Measurements from ENCODE around the gene SP2. TPM values are rescaled to one million over a fixed set of nuclear protein-coding genes. Genes with fewer than 3 reads are reported as not detected.
A peak's percentile ranks its signal among the peaks of the same experiment; 100 is the strongest.

SP2 gene
- total RNA-seq, 1 donor from 2014 or later, result 13.5 TPM

GRCh38 chr17:47935961-47936360 lies 39.9 kb downstream of the SP2 start:
- H3K4me1 Mint-ChIP-seq (ENCODE audit: low read depth), result peaks cover 7% of the 10 kb centered on the region
- TF ChIP-seq, protein P1, sequence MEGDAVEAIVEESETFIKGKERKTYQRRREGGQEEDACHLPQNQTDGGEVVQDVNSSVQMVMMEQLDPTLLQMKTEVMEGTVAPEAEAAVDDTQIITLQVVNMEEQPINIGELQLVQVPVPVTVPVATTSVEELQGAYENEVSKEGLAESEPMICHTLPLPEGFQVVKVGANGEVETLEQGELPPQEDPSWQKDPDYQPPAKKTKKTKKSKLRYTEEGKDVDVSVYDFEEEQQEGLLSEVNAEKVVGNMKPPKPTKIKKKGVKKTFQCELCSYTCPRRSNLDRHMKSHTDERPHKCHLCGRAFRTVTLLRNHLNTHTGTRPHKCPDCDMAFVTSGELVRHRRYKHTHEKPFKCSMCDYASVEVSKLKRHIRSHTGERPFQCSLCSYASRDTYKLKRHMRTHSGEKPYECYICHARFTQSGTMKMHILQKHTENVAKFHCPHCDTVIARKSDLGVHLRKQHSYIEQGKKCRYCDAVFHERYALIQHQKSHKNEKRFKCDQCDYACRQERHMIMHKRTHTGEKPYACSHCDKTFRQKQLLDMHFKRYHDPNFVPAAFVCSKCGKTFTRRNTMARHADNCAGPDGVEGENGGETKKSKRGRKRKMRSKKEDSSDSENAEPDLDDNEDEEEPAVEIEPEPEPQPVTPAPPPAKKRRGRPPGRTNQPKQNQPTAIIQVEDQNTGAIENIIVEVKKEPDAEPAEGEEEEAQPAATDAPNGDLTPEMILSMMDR (IDR thresholded peaks at IDR 0.05), result no peak
- H3K27me3 Mint-ChIP-seq (ENCODE audit: low read depth), result no peaks in the 10 kb centered on the region
- DNase-seq (ENCODE audit: low spot score), result no peak
- H3K9me3 Mint-ChIP-seq (ENCODE audit: low read depth), result no peaks in the 10 kb centered on the region
- H3K36me3 Mint-ChIP-seq (ENCODE audit: low read depth), result no peaks in the 10 kb centered on the region
- H3K27ac Mint-ChIP-seq (ENCODE audit: unreplicated experiment), result no peak overlapping the region
- no peak overlapping the region for H3K4me3 Mint-ChIP-seq (ENCODE audit: unreplicated experiment)

DNA sequence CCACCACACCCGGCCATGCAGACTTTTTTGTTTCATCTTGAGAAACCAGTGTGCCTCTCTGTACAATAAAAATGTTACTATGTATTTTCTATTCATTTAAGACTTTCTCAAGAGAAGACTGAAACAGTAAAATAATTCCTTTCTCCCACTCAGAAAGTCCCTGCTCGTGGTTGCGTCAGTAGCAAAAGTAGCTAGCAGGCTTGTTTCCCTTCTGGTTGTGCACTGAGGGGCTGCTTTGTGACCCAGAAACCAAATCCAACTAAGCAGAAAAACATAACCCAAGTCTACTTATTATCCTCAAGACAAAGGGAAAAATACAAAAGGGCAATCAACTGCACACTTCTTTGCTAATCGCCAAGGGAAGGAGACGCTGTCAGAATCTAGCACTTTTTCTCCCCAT lies 41.9 kb downstream of the SP2 start:
- Mint-ChIP-seq H3K27ac (ENCODE audit: unreplicated experiment) (no peak overlapping the region), H3K36me3 (ENCODE audit: low read depth) (no peaks in the 10 kb centered on the region), H3K4me1 (ENCODE audit: low read depth) (peaks cover 19% of the 10 kb centered on the region), H3K4me3 (ENCODE audit: unreplicated experiment) (no peak overlapping the region), H3K27me3 (ENCODE audit: low read depth) (no peaks in the 10 kb centered on the region), H3K9me3 (ENCODE audit: low read depth) (no peaks in the 10 kb centered on the region)
- DNase-seq (ENCODE audit: low spot score), result no peak
- TF ChIP-seq, protein P1 (IDR thresholded peaks at IDR 0.05), result no peak

GRCh38 chr17:47941246-47942095 lies 45.4 kb downstream of the SP2 start, which contains the start of gene PNPO:
TSS of gene PNPO (plus strand) at chr17:47941571. CDS start at chr17:47941676, 105 bp downstream.
- Mint-ChIP-seq H3K4me3 (ENCODE audit: unreplicated experiment) (peak within 1 kb of the TSS; percentile 82), H3K27me3 (ENCODE audit: low read depth) (no peaks in the 10 kb centered on the region), H3K9me3 (ENCODE audit: low read depth) (no peaks in the 10 kb centered on the region), H3K27ac (ENCODE audit: unreplicated experiment) (peak within 1 kb of the TSS; percentile 87), H3K4me1 (ENCODE audit: low read depth) (peaks cover 15% of the 10 kb centered on the region), H3K36me3 (ENCODE audit: low read depth) (no peaks in the 10 kb centered on the region)
- TF ChIP-seq, protein P1 (IDR thresholded peaks at IDR 0.05), result no peak
- no peak for DNase-seq (ENCODE audit: low spot score)

- H3K36me3 Mint-ChIP-seq (ENCODE audit: low read depth), result no peaks in the 10 kb centered on the region
- H3K4me3 Mint-ChIP-seq (ENCODE audit: unreplicated experiment), result peak overlapping the region; percentile 82
- TF ChIP-seq, protein P1 (IDR thresholded peaks at IDR 0.05), result no peak
- peaks cover 15% of the 10 kb centered on the region for H3K4me1 Mint-ChIP-seq (ENCODE audit: low read depth)
- no peak for DNase-seq (ENCODE audit: low spot score)
- no peaks in the 10 kb centered on the region for H3K27me3 Mint-ChIP-seq (ENCODE audit: low read depth)
- H3K27ac Mint-ChIP-seq (ENCODE audit: unreplicated experiment), result no peak overlapping the region
- H3K9me3 Mint-ChIP-seq (ENCODE audit: low read depth), result no peaks in the 10 kb centered on the region
Observed at GRCh38 chr17:47942096-47942510, 46.1 kb downstream of the SP2 start.

- TF ChIP-seq, protein P1 (IDR thresholded peaks at IDR 0.05), result no peak
- H3K9me3 Mint-ChIP-seq (ENCODE audit: low read depth), result no peaks in the 10 kb centered on the region
- H3K27me3 Mint-ChIP-seq (ENCODE audit: low read depth), result no peaks in the 10 kb centered on the region
- no peaks in the 10 kb centered on the region for H3K36me3 Mint-ChIP-seq (ENCODE audit: low read depth)
- peak overlapping the region; percentile 82 for H3K4me3 Mint-ChIP-seq (ENCODE audit: unreplicated experiment)
- peaks cover 15% of the 10 kb centered on the region for H3K4me1 Mint-ChIP-seq (ENCODE audit: low read depth)
- no peak for DNase-seq (ENCODE audit: low spot score)
- no peak overlapping the region for H3K27ac Mint-ChIP-seq (ENCODE audit: unreplicated experiment)
Observed at GRCh38 chr17:47942568-47942967, 46.5 kb downstream of the SP2 start.

Data from chondrocyte (in vitro differentiated cells).